ENCODE results near the gene CLEC4C.

The CLEC4C gene

DNA sequence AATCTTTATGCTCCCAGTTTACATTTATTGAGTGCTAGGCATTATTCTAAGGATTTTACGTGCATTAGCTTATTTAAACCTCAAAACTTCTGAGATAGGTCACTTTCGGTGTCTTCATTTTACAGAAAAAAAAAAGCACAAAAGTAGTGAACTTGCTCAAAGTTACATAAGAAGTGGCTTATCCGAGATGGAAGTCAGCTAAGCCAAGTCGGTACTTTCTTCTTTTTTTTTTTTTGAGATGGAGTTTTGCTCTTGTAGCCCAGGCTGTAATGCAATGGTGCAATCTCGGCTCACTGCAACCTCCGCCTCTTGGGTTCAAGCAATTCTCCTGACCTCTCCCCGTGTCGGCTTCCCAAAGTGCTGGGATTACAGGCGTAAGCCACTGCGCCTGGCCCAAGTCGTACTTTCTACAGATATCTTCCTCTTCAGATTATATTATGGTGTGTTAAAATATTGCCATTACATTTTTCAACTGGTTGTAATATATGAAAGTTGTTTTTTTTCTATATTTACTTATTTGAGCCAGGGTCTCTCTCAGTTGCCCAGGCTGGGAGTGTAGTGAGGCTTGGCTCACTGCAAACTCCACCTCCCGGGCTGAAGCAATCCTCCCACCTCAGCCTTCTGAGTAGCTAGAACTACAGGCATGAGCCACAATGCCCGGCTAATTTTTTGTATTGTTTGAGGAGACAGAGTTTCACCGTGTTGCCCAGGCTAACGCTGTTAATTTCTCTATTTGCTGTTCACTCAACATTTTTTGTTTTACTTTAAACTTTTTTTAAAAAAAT is 27.0 kb downstream of the CLEC4C start:
- DNase-seq: no peak

GRCh38 chr12:7716381-7716780 is 30.8 kb downstream of the CLEC4C start:
- no peak for DNase-seq

DNA sequence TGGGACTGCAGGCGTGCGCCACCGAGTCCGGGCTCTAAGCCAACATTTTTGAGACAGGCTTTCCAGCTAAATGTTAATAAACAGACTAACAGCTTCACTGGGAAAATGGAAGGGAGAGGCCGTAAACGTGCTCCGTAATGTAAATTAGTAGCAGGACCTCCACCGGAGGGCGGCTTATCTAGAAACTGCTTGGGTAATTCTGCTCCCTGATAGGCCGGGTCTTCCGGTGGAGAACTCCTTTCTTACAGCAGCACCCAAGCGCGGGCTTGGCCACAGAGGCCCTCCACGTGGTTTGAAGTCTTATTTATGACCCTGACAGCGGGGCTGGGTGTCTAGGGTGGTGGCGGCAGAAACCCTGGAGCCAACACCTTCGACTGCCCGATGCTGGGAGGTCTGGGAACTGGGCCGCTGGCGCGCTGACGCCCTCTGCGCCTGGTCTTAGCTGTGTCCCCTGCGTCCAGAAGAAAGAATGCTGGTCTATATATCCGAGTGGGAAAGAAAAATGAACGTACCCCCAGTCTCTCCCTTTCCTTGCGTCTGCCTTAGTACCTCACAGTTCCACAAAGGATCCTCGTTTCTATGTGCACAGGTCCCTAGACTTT is 34.2 kb downstream of the CLEC4C start:
- DNase-seq: no peak

DNA sequence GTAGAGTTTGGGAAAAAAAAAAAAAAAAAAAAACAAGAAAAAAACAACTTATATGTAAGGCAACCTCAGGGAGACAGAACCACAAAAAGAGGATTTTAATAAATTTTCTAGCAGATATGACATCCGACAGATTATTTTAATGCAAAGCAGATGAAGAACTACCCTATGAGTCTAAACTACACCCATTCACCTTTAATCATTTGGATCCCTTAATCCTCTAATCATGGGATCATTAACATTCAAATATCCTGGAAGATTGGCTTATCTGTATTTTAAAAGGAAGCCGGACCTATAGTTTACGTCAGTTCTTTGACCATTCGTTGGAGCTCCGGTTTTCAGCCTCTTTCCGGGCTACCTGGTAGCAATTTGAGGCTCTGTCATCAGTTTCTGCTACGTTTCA is 36.0 kb downstream of the CLEC4C start, which contains the start of gene DPPA3:
TSS of gene DPPA3 (plus strand) at position 301 of the 400 bp plus-strand sequence. CDS start 138 bp downstream, outside the sequence.
- DNase-seq: no peak

DNA sequence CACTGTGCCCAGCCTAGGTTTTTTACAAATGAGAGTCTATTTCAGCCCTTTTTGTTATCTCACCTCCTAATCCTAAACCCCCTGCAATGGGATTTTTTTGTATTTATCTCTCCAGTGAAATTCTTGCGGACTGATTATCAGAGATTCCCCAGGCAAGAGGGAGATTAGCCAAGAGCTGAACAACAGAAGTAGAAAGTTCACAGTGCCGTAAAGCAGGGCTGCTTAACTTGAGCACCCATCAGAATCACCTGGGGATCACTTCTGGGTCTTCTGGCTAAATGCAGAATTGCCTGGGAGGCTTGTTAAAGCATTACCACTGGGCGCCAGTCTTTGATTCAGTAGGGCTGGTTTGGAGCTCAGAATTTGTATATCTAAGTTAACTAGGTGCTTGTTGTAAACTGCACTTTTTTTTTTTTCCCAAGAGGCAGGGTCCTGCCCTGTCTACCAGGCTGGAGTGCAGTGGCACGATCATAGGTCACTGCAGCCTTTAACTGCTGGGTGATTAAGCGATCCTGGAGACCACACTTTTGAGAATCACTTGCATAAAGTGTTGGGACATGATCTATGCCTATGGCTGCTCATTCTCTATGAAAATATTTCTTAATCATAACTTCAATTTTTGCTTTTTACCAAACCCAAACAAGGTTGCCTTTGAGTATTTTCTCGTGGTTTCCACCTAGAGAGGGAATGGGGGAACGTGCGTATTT is 37.1 kb downstream of the CLEC4C start:
- no peak for DNase-seq

DNA sequence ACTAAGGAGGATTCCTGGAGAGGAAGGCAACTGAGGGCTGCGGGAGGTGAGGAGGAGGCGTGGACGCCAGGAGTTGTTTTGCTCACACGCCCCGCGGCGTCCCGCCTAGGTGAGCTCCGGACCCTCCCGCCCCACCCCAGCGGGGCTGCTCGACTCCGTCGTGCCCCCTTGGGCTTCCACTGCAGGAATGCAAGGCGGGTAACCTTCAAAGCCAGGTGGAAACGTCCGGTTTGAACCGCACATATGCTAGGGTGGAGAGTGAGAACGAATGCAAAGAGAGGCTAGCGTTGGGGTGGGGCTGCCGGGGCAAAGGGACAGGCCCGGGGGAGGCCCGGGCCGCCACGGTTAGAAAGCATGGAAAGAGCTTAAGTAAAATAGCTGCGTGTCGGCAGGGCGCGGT is 41.3 kb downstream of the CLEC4C start:
- DNase-seq: no peak

- DNase-seq: no peak
Measured at GRCh38 chr12:7695566-7696197, 51.5 kb downstream of the CLEC4C start, which contains the start of gene GDF3. TSS of gene GDF3 (minus strand) at chr12:7695775. CDS start at chr12:7695728, 47 bp downstream.

DNA sequence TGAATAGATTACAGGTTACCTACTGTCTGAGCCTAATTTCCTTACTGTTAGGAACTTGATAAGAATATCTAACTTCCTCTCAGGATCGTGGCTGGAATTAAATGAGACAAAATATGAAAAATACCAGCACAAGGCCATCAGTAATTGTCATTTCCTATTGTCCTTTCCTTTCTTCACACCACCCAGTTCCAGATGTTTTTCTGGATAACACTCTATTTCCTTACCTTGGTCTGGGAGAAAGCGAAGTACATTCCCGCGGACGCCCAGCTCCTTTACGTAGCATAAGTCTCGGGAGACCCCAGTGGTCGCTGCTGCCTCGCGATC is 52.0 kb downstream of the CLEC4C start:
- DNase-seq: no peak

- no peak for DNase-seq
Measured at GRCh38 chr12:7694556-7695236, 52.5 kb downstream of the CLEC4C start.

DNA sequence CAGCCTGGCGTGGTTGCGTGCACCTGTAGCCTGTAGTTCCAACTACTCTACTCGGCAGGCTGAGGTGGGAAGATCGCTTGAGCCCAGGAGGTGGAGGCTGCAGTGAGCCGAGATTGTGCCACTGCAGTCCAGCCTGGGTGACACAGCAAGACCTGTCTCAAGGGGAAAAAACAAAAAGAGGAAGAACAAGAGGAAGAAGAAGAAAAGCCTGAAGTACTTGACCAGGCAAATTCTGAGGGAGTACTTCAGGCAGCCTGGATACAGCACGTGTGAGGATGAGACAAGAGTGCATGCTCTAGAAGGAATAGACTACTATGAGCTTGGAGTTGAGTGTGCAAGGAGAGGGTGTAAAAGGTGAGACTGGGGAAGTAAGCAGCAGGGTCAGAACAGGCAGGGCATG is 53.4 kb downstream of the CLEC4C start:
- no peak for DNase-seq

- no peak for DNase-seq
Measured at GRCh38 chr12:7681535-7681934, 65.6 kb downstream of the CLEC4C start.

Data from activated CD4-positive, alpha-beta T cell treated with anti-CD3 and anti-CD28 coated beads, Interleukin-2, amount 50 U/mL, for 4 hours (primary cell).